ENCODE measurements around the gene OR2T27. TPM values are rescaled to one million over a fixed set of nuclear protein-coding genes. Genes with fewer than 3 reads are reported as not detected.

Gene OR2T27
- total RNA-seq, 1 experiment from 2014 or later, result not detected

DNA sequence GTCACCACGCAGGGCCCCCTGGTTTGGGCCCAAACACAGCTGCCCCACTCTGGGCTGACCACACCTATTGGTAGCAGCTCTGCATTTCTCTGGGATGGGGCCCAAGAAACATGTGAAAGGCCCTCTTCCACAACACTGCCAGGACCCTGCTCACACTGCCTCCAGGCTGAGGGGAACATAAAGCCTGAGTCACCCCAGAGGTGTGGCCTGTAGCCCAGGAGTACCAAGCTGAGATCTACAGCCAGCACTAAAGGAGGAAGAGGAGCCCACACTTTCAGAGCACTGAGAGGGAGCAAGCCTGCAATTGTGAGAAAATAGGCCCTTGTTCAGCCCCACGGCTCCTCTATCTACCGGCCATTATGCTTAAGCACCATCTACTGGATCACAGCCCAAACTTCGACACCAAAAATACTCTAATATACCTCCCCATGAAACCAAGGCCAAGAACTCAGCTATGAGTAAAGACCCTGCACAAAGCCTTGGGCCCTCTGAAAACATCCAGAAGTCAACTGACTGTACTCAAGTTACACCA is 43.4 kb downstream of the OR2T27 start:
- no peaks in the 10 kb centered on the region for H4K20me1 ChIP-seq (ENCODE audit: insufficient read depth)
- H3K9me3 ChIP-seq (ENCODE audit: control insufficient read depth in 1 of 2, insufficient read depth in 1 of 2, low read depth in 1 of 2, low read length in 2 of 2), result no peaks in the 10 kb centered on the region
- TF ChIP-seq REST (IDR thresholded peaks at IDR 0.05; ENCODE audit: low read depth) (no peak), EZH2phosphoT487 (IDR thresholded peaks at IDR 0.05; ENCODE audit: borderline replicate concordance) (no peak), SP1 (IDR thresholded peaks at IDR 0.05; ENCODE audit: low read depth) (no peak), ZNF274 (IDR thresholded peaks at IDR 0.05; ENCODE audit: low read depth, low read length) (no peak), ATF3 (IDR thresholded peaks at IDR 0.05) (no peak), ELF1 (IDR thresholded peaks at IDR 0.05; ENCODE audit: borderline replicate concordance, low read depth) (no peak), JUND (IDR thresholded peaks at IDR 0.05) (no peak), CBX3 (IDR thresholded peaks at IDR 0.05; ENCODE audit: low read depth) (no peak), POLR2AphosphoS5 (IDR thresholded peaks at IDR 0.05; ENCODE audit: low read depth, low read length) (no peak), YY1 (IDR thresholded peaks at IDR 0.05; ENCODE audit: extremely low read depth, insufficient replicate concordance, low read depth, low read length) (no peak), CTCF (IDR thresholded peaks at IDR 0.05 in 2 of 3, conservative IDR thresholded peaks at IDR 0.05 in 1 of 3; ENCODE audit: borderline replicate concordance in 1 of 3, insufficient read depth in 1 of 3, low read depth in 2 of 3, low read length in 2 of 3) (no peak), FOSL1 (IDR thresholded peaks at IDR 0.05; ENCODE audit: low read depth) (no peak), SRF (IDR thresholded peaks at IDR 0.05; ENCODE audit: low read depth) (no peak), TCF7L2 (IDR thresholded peaks at IDR 0.05; ENCODE audit: borderline replicate concordance, extremely low read depth, insufficient read depth, insufficient read length) (no peak)
- TF ChIP-seq, protein P1, sequence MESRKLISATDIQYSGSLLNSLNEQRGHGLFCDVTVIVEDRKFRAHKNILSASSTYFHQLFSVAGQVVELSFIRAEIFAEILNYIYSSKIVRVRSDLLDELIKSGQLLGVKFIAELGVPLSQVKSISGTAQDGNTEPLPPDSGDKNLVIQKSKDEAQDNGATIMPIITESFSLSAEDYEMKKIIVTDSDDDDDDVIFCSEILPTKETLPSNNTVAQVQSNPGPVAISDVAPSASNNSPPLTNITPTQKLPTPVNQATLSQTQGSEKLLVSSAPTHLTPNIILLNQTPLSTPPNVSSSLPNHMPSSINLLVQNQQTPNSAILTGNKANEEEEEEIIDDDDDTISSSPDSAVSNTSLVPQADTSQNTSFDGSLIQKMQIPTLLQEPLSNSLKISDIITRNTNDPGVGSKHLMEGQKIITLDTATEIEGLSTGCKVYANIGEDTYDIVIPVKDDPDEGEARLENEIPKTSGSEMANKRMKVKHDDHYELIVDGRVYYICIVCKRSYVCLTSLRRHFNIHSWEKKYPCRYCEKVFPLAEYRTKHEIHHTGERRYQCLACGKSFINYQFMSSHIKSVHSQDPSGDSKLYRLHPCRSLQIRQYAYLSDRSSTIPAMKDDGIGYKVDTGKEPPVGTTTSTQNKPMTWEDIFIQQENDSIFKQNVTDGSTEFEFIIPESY (IDR thresholded peaks at IDR 0.05; ENCODE audit: extremely low read depth, insufficient replicate concordance, low read length), result no peak
- H3K4me2 ChIP-seq (ENCODE audit: low read length), result no peak overlapping the region
- ChIA-PET RAD21 (ENCODE audit: low non-redundant PET in 1 of 2, low total read pairs in 2 of 2, uncharacterized antibody in 2 of 2, unreplicated experiment in 2 of 2) (no interaction called here), CTCF (no interaction called here), POLR2A (no interaction called here)
- H3K27me3 ChIP-seq (ENCODE audit: insufficient read depth, low read length), result 0 out of 2 replicates have a peak, but pooled peaks cover 3% of the 10 kb centered on the region
- intact Hi-C loops (cut with micrococcal nuclease), result no loop called here
- no peaks in the 10 kb centered on the region for H3K79me2 ChIP-seq (ENCODE audit: insufficient read depth, low read length)
- no peak overlapping the region for H2AFZ ChIP-seq (ENCODE audit: low read depth, low read length, poor library complexity, severe bottlenecking)
- no peaks in the 10 kb centered on the region for H3K9me2 ChIP-seq (ENCODE audit: insufficient read depth)
- no peak overlapping the region for H3K4me3 ChIP-seq (replicated peaks in 1 of 2; ENCODE audit: low read depth in 1 of 2, low read length in 2 of 2)
- H3K9ac ChIP-seq (ENCODE audit: low read length), result no peak overlapping the region
- no peaks in the 10 kb centered on the region for H3K36me3 ChIP-seq (ENCODE audit: control insufficient read depth in 1 of 2, insufficient read depth in 2 of 2, low read length in 2 of 2)
- H3K27ac ChIP-seq (ENCODE audit: low read depth, low read length), result no peak overlapping the region
- BruUV-seq (replicated peaks), result no TSS peak
- no peaks in the 10 kb centered on the region for H3K4me1 ChIP-seq (ENCODE audit: control insufficient read depth in 1 of 2, insufficient read depth in 2 of 2, low read length in 2 of 2)
- ATAC-seq (peak; percentile 30; the same call in 1 of the 2 replicates), DNase-seq (ENCODE audit: low read depth, low spot score) (no peak)

Measured in HCT116 (cell line).